LHCN-M2 (cell line): ENCODE results near the gene RTN4. TPM values are rescaled to one million over a fixed set of nuclear protein-coding genes. Genes with fewer than 3 reads are reported as not detected.

ENCODE experiments used
- DNase-seq: peaks from one replicate; pipeline ENCODE4 v3.0.0-alpha.2; 2012; ENCODE audit warnings: low read depth
- total RNA-seq: library from RNA; depleted of rRNA; stranded (reverse); fragments of >200 nt; gene quantifications from 2 replicates; pipeline ENCODE4 v1.2.3, GENCODE V29; 2014

The RTN4 gene
- total RNA-seq, 1 experiment from 2014 or later = 585 TPM

DNA sequence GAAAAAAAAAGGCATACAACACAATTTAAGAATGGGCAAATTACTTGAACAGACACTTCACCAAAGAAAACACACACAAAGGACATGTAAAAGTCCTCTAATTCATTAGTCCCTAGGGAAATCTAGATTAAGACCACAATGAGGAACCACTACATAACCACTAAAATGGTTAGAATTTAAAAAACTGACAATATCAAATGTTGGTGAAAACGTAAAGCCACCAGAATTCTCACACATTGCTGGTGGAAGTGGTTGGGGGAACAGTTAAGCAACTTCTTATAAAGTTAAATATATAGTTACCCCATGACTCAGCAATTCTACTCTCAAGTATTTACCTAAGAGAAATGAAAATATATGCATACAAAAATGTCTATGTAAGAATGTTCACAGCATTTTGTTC, 11.8 kb downstream of the RTN4 start:
- DNase-seq = no peak

DNA sequence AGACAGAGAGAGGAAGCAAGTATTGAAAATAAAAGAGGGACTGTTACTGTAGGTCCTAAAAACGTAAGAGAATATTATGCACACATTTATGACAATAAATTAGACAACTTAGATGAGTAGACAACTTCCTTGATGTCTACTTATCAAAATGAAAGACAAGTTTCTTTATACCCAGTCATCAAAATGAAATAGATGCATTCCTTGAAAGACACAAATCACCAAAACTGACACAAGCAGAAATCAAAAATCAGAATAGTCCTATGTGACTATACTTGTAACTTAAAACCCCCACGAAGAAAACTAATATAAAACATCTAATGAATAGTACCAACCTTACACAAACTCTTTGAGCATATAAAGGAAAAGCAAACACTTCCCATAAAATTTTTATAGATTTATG, 14.5 kb downstream of the RTN4 start:
- DNase-seq = no peak

DNA sequence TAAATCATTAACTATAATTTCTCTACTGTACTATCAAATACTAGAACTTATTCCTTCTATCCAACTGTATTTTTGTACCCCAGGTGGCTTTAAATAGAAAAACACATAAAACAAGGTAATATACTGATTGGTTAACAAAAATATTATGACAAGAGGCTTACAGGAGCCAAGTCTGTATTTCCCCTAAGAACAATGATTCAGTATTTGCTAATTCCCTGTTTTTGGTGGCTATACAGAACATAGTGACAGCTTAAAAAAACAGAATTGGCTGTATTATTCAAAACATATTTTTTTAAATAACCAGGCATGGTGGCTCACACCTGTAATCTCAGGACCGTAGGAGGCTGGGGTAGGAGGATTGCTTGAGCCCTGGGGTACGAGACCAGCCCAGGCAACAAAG, 16.3 kb downstream of the RTN4 start:
- no peak for DNase-seq

DNA sequence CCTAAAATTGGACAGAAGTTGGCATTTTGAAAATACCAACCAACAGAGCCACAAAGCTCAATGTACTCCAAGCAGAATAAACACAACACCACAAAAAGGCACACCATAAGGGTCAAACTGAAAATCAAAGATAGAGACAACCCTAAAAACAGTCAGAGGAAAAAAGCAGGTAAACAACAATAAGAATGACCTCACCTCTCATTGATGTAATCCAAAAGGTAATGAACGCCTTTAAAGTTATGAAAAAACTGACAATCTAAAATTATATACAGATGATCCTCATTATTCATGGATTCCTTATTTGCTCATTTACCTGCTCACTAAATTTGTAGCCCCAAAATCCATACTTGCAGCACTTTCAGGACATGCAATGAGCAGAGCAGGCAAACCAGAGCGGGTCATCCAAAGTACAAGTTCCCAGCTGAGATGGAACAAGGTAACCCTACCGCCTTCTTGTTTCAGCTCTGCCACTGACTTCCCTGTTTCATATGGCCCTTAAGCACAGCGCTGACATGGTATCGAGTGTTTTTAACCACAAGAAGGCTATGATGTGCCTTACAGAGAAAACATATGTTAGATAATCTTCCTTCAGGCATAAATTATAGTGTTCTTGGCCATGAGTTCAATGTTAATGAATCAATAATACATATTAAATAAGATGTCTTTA, 17.0 kb downstream of the RTN4 start:
- no peak for DNase-seq

DNA sequence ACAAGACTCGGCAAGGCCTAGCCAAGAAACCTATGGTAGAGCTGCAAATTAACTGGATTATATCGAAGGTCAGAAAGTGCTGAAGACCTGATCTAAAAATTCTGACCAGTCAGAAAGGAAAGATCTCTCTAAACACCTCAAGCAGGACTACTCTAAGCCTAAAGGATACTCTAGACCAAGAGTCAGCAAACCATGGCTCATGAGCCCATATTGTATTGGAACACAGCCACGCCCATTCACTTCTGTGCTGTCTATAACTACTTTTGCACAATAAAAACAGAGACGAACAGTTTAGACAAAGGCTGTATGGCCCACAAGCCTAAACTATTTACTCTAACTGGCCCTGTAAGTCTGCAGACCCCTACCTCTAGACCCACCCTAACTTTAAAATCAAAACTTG, 18.7 kb downstream of the RTN4 start:
- DNase-seq = no peak

DNA sequence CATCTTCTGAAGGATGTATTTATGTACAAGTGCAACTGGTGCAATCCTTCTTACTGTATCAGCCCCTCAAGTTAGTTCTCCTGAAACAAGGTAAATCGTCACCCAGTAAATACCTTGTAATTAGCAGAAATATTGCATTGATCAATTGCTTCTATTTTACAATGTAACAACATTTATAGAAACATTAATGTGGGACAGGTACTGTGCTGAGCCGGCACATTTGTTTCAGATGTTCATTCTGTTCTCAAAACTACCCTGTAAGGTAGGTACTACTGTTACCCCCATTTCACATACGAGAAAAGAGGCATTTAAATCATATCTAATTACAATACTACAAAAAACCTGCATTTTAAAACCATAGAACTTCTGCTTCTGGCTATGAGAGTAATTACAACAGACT, 19.5 kb downstream of the RTN4 start:
- DNase-seq = no peak

DNA sequence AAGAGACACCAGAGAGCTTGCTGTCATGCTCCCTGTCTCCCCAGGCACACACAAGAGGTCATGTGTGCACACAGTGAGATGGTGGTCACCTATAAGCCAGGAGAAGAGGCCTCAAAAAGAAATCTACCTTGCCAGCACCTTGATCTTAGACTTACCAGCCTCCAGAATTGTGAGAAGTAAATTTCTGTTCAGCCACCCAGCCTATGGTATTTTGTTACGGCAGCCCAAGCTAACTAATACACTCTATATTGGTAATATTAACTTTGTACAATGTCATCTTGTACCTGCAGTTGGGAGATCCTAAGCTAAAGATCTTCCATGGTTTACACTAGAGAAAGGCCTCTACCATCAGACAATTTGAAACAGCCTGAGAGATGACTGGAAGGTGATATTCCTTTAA, 21.2 kb downstream of the RTN4 start:
- no peak for DNase-seq

DNA sequence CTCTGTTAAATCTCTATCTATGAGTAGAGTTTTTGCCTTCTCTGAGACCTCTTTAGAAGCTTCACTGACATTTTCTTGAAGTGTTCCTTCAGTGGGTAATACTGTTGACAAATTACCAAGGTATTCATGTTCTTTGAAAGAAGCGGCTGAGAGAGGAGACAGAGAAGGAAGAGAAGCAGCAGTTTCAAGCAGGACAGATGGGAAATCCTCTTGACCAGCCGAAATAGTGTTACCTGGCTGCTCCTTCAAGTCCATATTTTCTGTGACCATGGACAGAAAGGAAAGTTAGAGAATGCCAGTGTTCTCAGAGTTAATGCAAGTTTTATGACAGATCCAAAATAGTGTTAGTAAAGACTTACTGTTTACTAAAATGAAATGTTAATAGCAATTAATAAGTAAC, 23.0 kb downstream of the RTN4 start:
- no peak for DNase-seq

DNA sequence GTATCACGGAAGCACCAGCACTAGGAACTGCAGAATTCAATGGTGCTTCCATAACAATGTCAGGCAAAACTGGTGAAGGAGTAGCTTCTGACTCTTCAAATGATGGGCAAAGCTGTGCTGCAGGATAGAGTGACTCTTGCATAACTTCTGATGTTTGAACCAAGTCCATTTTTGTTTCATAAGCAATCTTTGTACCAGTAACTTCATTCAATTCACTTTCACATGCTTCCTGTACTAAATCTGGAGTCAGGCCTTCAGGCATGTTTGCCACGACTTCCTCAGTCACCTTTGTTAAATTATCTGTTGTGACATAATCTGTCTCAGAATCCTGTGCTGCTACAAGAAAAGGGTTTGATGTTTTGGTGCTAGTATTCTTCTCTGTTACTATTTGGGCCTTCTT, 24.0 kb downstream of the RTN4 start:
- DNase-seq = no peak

DNA sequence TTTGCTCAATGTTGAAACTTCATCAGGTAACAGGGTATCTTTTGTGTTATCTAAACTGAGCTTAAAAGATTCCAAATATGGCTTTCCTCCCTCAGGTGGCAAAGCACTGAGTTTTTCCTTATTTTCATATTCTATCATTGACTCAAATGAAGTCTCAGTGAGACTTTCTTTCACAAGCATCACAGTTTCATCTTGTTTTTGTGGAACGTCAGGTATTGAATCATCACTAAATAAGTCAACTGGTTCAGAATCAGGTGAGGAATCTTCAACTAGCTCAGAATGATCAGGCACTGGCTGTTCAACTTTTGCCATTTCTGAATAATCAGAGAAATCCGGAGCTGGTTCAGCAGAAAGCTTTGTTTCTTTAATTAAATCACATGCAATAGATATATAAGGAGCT, 24.6 kb downstream of the RTN4 start:
- DNase-seq = no peak

DNA sequence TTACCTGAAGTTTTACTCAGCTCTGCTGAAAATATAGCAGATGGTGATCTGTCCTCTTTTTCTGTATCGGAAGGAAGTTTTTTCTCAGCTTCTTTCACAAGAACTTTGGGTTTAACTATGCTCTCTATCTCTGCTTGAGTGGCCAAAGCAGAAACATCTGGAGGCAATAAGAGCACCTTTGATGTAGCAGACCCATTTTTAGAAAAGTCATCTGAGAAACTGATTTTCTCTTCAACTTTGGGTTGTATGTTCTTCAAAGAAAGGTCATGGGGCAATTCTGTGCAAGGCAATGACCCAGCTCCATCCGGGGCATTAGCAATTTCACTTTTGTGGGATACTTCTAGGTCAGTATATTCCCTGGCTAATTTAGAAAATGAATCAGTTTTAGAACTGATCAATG, 25.2 kb downstream of the RTN4 start:
- DNase-seq = no peak

DNA sequence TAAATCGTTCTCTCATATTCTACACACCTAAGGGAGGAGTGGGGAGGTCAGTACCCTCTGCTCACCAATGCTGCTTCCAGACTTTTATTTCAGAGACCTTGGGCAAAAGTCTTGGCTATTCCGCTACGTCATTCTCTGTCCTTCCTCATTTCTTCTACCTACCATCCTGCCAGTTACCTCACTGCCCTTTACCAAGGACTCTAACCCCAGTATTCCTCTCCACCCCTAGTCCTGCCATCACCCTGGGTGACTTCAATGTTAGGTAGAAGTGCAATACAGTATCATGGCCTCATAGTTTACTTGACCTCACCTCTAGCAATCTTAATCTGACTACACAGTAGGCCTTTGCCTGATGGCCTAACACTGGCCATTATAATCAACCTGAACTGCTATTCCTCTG, 27.8 kb downstream of the RTN4 start:
- no peak for DNase-seq

DNA sequence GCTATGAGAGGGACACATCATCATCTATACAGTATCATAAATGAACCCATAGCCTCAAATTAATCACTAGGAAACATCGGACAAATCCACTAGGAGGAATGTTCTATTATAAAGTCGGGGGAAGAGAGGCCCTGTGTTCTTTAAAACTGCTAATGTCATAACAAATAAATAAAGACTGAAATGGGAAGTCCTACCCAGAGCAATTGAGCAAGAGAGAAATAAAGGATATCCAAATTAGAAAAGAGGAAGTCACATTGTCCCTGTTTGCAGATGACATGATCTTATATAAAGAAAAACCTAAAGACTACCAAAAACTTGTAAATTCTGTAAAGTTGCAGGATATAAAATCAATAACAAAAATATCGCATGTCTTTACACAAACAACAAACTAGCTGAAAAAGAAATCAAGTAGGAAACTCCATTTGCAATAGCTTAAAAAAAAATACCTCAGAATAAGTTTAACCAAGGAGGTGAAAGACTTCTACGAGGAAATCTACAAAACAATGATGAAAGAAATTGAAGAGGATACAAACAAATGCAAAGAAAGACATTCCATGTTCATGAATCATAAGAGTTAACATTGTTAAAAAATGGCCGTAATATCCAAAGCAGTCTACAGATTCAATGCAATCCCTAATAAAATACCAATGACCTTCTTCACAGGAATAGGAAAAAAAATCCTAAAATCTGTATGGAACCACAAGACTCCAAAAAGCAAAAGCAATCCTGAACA, 30.6 kb downstream of the RTN4 start:
- no peak for DNase-seq

DNA sequence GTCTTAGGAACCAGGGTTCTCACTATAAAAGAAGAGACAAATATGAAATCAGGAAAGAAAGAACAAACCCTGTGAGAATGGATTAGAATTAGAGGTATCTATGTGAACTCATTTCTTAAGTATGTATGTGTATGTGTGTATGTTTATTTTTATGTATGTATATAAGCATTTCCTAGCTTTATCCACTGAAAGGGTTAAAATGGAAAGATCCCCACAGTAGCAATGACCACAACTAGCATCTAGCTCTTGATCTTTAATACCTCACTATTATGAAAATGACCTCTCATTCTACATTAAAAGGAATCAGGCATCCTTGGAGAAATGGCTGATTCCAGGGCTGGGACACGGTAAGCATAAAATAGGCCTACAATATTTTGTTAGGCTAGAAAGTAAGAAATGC, 31.6 kb downstream of the RTN4 start:
- no peak for DNase-seq

DNA sequence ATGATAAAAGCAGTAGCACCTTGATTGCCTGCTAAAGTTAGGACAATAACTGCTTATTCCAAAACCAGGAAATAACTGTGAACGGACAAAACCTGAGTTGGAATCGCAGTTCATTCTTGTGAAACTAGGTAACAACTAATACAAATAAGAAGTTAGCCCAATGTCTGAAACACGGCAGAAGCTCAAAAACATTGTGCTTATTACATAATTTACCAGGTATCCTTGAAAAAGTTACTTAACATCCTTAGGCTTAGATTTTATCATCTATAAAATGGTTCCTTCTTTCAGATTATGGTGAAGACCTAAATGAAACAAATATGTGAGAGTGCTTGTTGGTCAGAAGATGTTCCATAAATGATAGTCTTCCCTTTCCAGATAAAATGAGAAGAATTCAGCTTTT, 32.4 kb downstream of the RTN4 start:
- DNase-seq = no peak

DNA sequence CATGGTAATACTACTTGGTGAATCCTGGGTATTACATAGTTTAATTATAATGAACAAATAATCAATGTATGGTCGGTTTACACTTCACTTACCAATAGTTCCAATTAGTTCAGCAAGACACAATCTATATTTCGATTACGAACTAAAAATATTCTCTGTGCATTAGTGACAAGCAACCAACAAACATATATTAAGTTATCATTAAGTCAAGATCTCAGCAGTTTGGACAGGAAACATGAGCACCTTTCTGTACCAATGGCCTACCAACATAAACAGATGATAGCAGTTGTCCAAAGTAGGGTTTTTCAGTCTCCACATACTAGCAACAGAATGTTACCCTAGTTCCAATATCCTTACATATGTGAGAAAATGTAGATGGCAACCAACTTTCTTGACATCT, 32.8 kb downstream of the RTN4 start:
- DNase-seq = no peak

DNA sequence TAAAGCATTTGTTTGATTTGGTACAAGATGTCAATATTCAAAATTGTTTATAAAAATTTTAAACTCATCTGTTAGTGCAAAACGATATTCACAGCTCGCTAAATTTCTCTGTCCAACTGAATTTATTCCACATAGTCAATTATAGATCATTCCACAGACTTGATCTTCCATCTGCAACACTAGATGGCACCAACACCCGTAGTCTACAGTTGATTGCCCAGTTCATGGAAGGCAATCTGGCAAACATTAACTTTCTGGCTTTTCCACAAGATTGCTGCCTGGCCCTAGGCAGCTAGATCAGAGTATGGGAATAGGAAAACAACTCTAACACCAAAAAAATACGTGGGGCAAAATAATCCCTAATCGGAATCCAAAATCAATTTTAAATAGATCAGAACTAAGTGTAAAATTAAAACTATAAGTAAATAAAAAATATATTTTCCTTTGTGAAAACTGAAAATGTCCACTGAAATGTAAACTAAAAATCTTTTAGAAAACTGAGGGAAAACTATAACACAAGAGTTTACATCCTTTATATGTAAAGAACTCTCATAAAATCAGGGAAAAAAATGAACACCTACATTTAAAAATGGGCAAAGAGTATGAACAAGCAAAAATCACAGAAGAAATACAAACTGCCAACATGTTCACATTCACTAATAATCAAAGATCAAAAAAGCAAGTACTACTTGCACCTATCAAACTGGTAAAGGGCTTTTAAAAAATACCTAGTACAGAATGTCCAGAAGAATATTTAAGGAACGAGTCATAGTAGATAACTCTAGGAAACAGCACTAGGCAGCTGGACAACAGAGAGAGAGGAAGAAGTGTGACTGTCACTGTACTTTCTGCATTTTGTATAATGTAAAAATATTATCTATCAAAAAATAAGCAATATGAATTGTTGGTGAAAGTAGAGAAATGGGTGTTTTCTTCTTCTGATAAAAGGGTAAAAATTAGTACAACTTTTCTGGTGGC, 35.0 kb downstream of the RTN4 start:
- DNase-seq = peak; percentile 71

DNA sequence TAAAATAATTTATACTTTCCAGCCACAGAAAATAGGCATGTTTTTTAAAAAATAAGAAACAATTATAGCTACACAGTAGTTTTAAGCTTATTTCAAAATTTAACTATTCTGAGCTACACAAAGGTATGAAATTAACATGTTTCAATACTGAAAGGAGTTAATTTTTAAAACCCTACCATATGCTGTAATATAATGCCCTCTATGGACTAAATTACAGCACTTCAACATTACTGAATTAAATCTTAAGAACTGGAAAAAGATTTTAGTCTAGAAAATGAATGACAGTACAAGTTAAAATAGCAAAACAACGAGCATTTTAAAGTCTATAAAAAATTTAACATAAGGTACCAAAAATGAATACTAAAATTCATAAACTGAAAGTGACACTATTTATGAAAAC, 36.3 kb downstream of the RTN4 start:
- DNase-seq = no peak

DNA sequence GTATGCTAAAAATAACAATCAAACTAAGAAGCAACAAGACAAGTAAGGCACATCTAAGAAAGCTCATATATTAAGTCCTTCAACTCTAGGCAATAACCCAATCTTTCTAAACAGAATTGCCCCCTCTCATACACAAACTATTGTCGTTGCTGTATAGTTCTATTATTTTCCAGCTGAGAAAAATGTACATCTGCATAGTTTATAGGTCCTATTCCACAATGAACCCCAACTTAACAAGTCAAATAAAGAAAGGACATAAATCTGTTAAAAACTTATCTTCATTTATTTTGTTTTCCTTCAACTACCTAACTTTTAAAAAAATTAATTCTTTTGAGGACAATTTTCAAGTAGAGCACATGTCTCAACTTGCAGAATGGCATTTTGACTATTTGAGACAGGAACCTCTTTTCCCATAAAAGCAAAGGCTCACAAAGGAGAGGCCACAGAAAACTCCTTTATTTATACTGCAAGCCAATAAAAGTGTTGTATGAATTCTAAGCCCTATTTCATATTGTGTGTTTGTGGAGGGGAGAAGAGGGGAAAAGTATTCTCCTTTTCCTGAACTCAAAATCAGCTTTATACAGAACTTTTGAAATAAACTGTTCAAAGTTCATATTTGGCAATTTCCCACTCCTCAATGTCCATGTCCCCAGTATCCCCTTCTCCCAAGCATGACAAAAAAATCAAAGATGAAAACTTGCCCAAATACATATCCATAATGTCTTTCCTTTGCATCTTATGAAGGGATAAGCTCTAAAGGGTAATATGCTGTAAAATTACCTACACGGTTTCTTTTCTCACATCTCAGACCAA, 37.4 kb downstream of the RTN4 start:
- DNase-seq = no peak

DNA sequence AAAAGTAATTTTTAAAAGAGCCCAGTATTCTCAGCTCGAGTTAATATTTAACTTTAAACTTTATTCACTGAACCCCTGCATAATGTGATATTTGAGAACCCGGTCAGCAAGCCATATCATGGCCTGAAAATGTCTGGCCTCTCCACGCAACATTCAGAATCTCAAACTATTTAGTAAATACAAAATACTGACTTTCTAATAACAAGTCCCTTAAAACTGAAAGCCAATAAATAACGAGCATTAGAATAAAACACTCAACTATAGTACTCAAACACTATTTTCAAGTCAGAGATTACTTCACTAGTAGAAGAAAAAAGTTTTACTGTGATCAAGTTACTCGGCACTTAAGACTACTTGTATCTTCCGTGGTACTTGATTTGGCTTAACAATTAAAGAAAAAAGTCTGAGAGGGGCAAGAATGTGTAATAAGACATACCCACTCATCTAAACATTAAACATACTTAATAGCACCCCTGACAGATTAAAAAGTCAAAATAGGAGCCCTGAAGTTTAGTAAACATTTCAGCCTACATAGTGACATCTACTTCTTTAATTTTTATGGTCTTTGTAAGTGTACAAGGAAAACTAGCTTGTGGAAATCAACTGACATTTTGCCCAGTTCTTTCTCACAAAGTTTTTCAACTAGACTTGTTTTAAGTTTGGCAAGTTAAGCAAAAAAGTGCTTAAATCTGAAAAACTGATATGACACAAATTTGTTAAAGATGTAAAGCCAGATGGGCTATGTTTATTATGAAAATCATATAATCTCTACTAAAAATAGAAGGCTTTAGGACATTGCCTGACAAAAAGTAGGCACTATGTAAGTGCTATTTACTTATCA, 38.2 kb downstream of the RTN4 start:
- no peak for DNase-seq

DNA sequence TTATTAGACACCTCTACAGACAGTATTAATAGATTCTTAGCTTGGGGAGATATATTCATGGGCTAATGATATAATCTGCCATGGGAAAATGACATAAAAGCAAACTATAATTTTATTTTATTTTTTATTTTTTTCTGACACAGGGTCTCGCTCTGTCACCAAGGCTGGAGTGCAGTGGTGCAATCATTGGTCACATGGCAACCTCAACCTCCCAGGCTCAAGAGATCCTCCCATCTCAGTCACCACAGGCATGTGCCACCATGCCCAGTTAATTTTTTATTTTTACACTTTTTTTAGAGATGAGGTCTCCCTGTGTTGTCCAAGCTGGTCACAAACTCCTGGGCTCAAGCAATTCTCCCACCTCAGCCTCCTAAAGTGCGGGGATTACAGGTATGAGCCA, 39.3 kb downstream of the RTN4 start:
- peak; percentile 59 for DNase-seq
